GM12878 (cell line): ENCODE data around the gene FAM237B. TPM values are rescaled to one million over a fixed set of nuclear protein-coding genes. Genes with fewer than 3 reads are reported as not detected.

ENCODE experiments used
- CBX3 ChIP-seq: fragments of 200-600 bp; sonication (generic); IDR thresholded peaks from 2 replicates; pipeline ENCODE4 v1.6.1; 2016; ENCODE audit warnings: low read depth, borderline replicate concordance
- EED ChIP-seq: sonication (generic); IDR thresholded peaks from 2 replicates; pipeline ENCODE4 v1.6.1; 2016; ENCODE audit warnings: antibody characterized with exemption, low read depth
- EZH2 ChIP-seq: IDR thresholded peaks from 2 replicates; pipeline ENCODE4 v1.6.1; 2012; ENCODE audit warnings: low read depth, mild to moderate bottlenecking, control low read depth, inconsistent platforms, low read length, borderline replicate concordance; ENCODE audit not compliant: control insufficient read depth
- MYB ChIP-seq: fragments of 150-350 bp; IDR thresholded peaks from 2 replicates; pipeline ENCODE4 v1.6.1; 2014; ENCODE audit warnings: mild to moderate bottlenecking, low read depth, low read length, borderline replicate concordance
- NFIC ChIP-seq: IDR thresholded peaks from 2 replicates; pipeline ENCODE4 v1.6.1; 2012; ENCODE audit warnings: low read depth, mild to moderate bottlenecking, inconsistent platforms, low read length, moderate library complexity
- PAX8 ChIP-seq: fragments of 450-650 bp; IDR thresholded peaks from 2 replicates; pipeline ENCODE4 v1.6.1; 2017; ENCODE audit warnings: mild to moderate bottlenecking, moderate library complexity
- POLR2AphosphoS5 ChIP-seq: IDR thresholded peaks from 2 replicates; pipeline ENCODE4 v1.6.1; 2011; ENCODE audit warnings: mild to moderate bottlenecking, low read length, inconsistent platforms
- POU2F2 ChIP-seq: IDR thresholded peaks from 3 replicates; pipeline ENCODE4 v1.6.1; 2011; ENCODE audit warnings: low read depth, mild to moderate bottlenecking, low read length, borderline replicate concordance
- SPI1 ChIP-seq: IDR thresholded peaks from 2 replicates; pipeline ENCODE4 v1.6.1; 2011; ENCODE audit warnings: low read depth, mild to moderate bottlenecking, low read length, moderate library complexity, borderline replicate concordance; ENCODE audit not compliant: insufficient read depth
- ZBED1 ChIP-seq: IDR thresholded peaks from 2 replicates; pipeline ENCODE4 v1.6.1; 2016; ENCODE audit warnings: borderline replicate concordance
- ZNF687 ChIP-seq: fragments of 450-650 bp; IDR thresholded peaks from 2 replicates; pipeline ENCODE4 v1.6.1; 2017; ENCODE audit warnings: mild to moderate bottlenecking, moderate library complexity
- polyA plus RNA-seq, 11 experiments: library from polyadenylated mRNA; depleted of rRNA in 4 of 11; unstranded in 6 of 11; stranded (reverse) in 5 of 11; fragments of >200 nt; fragmentation: Nextera tagmentation in 4 of 11; fragmentation: Illumina TruSeq in 1 of 11; extraction: Ambion mirVana in 4 of 11; extraction: Trizol in 1 of 11; gene quantifications; 1 replicate in 1 of 11; 2 replicates in 10 of 11; pipeline versions ENCODE4 v1.2.1 to v1.2.3, GENCODE V29; 2011 to 2016; ENCODE audit warnings: inconsistent platforms in 2 of 11, missing spikeins in 2 of 11, low read depth in 1 of 11
- total RNA-seq, 4 experiments: library from RNA; depleted of rRNA in 3 of 4; stranded (reverse); fragments of >200 nt in 3 of 4; fragmentation: Illumina TruSeq in 1 of 4; extraction: Trizol in 1 of 4; gene quantifications; 2 replicates each; pipeline versions ENCODE4 v1.2.1 to v1.2.3, GENCODE V29; 2013 to 2021
- TF ChIP-seq, protein P1 (sequence below): fragments of 450-650 bp; IDR thresholded peaks from 2 replicates; pipeline ENCODE4 v1.6.1; 2016; ENCODE audit warnings: mild to moderate bottlenecking, moderate library complexity, borderline replicate concordance
- TF ChIP-seq, protein P2 (sequence below): IDR thresholded peaks from 2 replicates; pipeline ENCODE4 v1.6.1; 2011; ENCODE audit warnings: low read depth, low read length, improper control_type of control experiment, borderline replicate concordance

FAM237B gene
- total and polyA plus RNA-seq, 10 of the 15 experiments (the other 5 are each of a cell fraction or from before 2014, with no cell fraction given) = not detected

GRCh38 chr7:90269163-90269562 lies 51.9 kb downstream of the FAM237B start (continued):
- TF ChIP-seq, protein P1, sequence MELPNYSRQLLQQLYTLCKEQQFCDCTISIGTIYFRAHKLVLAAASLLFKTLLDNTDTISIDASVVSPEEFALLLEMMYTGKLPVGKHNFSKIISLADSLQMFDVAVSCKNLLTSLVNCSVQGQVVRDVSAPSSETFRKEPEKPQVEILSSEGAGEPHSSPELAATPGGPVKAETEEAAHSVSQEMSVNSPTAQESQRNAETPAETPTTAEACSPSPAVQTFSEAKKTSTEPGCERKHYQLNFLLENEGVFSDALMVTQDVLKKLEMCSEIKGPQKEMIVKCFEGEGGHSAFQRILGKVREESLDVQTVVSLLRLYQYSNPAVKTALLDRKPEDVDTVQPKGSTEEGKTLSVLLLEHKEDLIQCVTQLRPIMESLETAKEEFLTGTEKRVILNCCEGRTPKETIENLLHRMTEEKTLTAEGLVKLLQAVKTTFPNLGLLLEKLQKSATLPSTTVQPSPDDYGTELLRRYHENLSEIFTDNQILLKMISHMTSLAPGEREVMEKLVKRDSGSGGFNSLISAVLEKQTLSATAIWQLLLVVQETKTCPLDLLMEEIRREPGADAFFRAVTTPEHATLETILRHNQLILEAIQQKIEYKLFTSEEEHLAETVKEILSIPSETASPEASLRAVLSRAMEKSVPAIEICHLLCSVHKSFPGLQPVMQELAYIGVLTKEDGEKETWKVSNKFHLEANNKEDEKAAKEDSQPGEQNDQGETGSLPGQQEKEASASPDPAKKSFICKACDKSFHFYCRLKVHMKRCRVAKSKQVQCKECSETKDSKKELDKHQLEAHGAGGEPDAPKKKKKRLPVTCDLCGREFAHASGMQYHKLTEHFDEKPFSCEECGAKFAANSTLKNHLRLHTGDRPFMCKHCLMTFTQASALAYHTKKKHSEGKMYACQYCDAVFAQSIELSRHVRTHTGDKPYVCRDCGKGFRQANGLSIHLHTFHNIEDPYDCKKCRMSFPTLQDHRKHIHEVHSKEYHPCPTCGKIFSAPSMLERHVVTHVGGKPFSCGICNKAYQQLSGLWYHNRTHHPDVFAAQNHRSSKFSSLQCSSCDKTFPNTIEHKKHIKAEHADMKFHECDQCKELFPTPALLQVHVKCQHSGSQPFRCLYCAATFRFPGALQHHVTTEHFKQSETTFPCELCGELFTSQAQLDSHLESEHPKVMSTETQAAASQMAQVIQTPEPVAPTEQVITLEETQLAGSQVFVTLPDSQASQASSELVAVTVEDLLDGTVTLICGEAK = no peak
- no peak for TF ChIP-seq ZBED1
- TF ChIP-seq EZH2 = no peak
- TF ChIP-seq ZNF687 = no peak
- no peak for TF ChIP-seq POU2F2
- TF ChIP-seq SPI1 = no peak
- TF ChIP-seq CBX3 = no peak
- TF ChIP-seq EED = no peak
- no peak for TF ChIP-seq NFIC
- TF ChIP-seq MYB = no peak
- TF ChIP-seq, protein P2, sequence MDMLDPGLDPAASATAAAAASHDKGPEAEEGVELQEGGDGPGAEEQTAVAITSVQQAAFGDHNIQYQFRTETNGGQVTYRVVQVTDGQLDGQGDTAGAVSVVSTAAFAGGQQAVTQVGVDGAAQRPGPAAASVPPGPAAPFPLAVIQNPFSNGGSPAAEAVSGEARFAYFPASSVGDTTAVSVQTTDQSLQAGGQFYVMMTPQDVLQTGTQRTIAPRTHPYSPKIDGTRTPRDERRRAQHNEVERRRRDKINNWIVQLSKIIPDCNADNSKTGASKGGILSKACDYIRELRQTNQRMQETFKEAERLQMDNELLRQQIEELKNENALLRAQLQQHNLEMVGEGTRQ = no peak
- no peak for TF ChIP-seq POLR2AphosphoS5
- TF ChIP-seq PAX8 = no peak
- TF ChIP-seq, all 136 proteins: peak for 0
